Measurements from ENCODE around the gene PELI2.

- TF ChIP-seq POLR2A (IDR thresholded peaks at IDR 0.05) (no peak), CTCF (IDR thresholded peaks at IDR 0.05 in 4 of 5, conservative IDR thresholded peaks at IDR 0.05 in 1 of 5) (no peak)
Measured at GRCh38 chr14:56294128-56294527, 175.9 kb downstream of the PELI2 start.
